ENCODE results near the gene SPOP.

SPOP gene

DNA sequence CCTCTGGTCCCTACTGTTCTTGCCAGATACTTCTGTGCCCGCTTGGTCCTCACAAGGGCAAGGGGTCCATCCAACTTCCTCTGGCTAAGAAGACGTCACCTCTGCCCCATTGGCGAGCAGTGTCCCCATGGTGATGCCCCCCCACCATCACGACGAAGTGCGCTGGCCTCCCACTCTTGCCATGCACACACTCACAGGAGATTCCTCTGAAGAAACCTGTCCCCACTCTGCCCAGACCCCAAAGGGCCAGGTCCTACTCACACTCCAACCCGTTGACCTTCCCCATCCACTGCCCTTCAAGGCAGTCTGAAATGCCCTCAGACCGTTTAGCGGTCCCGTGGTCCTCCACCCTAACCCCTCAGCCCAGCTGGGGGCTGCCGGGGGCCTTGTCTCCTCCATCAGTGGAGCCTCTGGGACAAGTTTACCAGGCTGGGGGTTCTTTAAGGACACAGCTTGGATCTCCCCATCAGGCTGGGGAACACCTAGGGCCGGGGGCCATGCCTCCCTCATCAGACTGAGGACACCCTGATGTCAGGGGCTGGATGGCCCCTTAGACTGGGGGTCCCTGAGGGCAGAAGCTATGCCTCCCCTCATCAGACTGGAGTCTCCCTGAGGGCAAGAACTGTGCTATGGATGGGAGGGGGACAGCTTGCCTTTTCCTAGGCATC is 95.7 kb downstream of the SPOP start:
- TF ChIP-seq, protein P1, sequence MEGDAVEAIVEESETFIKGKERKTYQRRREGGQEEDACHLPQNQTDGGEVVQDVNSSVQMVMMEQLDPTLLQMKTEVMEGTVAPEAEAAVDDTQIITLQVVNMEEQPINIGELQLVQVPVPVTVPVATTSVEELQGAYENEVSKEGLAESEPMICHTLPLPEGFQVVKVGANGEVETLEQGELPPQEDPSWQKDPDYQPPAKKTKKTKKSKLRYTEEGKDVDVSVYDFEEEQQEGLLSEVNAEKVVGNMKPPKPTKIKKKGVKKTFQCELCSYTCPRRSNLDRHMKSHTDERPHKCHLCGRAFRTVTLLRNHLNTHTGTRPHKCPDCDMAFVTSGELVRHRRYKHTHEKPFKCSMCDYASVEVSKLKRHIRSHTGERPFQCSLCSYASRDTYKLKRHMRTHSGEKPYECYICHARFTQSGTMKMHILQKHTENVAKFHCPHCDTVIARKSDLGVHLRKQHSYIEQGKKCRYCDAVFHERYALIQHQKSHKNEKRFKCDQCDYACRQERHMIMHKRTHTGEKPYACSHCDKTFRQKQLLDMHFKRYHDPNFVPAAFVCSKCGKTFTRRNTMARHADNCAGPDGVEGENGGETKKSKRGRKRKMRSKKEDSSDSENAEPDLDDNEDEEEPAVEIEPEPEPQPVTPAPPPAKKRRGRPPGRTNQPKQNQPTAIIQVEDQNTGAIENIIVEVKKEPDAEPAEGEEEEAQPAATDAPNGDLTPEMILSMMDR (IDR thresholded peaks at IDR 0.05), result no peak
- Histone ChIP-seq H3K27me3 (peaks cover 25% of the 10 kb centered on the region), H3K9me3 (no peaks in the 10 kb centered on the region), H3K27ac (no peak overlapping the region), H3K4me1 (ENCODE audit: control insufficient read depth in 1 of 2, insufficient read depth in 1 of 2, low read depth in 1 of 2, low read length in 1 of 2) (no peaks in the 10 kb centered on the region), H3K4me3 (ENCODE audit: low read depth in 1 of 2, low read length in 1 of 2) (no peak overlapping the region), H3K36me3 (no peaks in the 10 kb centered on the region)

DNA sequence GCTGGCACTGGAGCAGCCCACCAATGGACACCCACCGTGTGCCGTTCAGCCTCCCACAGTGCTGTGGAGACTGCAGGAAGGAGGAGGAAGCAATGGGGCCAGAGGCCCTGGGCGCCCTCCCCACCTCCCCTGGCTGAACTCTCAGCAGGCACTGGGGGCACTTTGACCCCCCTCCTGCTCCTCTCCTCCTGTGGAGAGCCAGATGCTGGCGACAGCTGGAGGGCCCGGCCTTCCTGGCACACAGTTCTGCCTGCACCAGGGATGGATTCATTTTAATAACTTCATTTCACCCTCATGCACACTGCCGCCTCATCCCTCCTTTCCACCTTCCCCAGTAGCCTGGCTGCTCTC is 96.3 kb downstream of the SPOP start:
- TF ChIP-seq, protein P1 (IDR thresholded peaks at IDR 0.05), result no peak
- Histone ChIP-seq H3K27ac (no peak overlapping the region), H3K4me1 (ENCODE audit: control insufficient read depth in 1 of 2, insufficient read depth in 1 of 2, low read depth in 1 of 2, low read length in 1 of 2) (peaks cover 0 to 3% of the 10 kb centered on the region in 2 experiments), H3K9me3 (no peaks in the 10 kb centered on the region), H3K27me3 (peaks cover 31% of the 10 kb centered on the region), H3K36me3 (no peaks in the 10 kb centered on the region), H3K4me3 (ENCODE audit: low read depth in 1 of 2, low read length in 1 of 2) (no peak overlapping the region)

DNA sequence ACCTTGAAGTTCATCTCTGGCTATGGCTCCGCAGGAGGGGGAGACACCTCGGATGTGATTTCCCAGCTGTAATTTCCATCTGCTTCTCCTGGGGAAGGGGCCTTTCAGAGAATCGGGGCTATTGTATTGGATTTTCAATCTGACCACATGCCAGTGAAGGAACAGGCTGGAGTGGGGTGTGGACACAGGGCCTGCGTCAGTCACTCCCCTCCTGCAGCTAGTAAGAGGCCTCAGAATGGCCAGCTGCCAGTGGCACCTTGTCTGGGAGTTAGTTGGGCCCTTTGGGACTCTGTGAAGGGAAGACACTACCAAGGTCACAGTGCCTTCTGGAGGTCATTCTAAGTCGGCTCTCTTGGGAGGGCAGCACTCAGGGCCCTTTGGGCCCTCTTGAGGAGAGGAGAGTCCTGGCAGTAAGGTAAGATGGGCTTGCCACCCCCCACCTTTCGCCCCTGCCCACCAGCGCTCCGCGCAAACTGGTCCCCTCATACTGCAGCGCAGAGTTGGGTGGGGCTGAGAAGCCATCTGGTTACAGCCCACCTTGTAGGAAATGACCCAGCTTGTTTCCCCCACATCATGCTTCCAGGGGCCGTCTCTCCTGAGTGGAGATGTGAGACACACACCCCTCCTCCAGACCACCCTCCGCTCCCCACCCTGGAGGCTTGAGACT is 96.8 kb downstream of the SPOP start:
- no peaks in the 10 kb centered on the region for H3K9me3 ChIP-seq
- peaks cover 5 to 8% of the 10 kb centered on the region in 2 experiments for H3K4me1 ChIP-seq (ENCODE audit: control insufficient read depth in 1 of 2, insufficient read depth in 1 of 2, low read depth in 1 of 2, low read length in 1 of 2)
- TF ChIP-seq, protein P1 (IDR thresholded peaks at IDR 0.05), result no peak
- no peaks in the 10 kb centered on the region for H3K36me3 ChIP-seq
- H3K4me3 ChIP-seq (ENCODE audit: low read depth in 1 of 2, low read length in 1 of 2), result no peak overlapping the region
- H3K27ac ChIP-seq, result no peak overlapping the region
- peaks cover 36% of the 10 kb centered on the region for H3K27me3 ChIP-seq

DNA sequence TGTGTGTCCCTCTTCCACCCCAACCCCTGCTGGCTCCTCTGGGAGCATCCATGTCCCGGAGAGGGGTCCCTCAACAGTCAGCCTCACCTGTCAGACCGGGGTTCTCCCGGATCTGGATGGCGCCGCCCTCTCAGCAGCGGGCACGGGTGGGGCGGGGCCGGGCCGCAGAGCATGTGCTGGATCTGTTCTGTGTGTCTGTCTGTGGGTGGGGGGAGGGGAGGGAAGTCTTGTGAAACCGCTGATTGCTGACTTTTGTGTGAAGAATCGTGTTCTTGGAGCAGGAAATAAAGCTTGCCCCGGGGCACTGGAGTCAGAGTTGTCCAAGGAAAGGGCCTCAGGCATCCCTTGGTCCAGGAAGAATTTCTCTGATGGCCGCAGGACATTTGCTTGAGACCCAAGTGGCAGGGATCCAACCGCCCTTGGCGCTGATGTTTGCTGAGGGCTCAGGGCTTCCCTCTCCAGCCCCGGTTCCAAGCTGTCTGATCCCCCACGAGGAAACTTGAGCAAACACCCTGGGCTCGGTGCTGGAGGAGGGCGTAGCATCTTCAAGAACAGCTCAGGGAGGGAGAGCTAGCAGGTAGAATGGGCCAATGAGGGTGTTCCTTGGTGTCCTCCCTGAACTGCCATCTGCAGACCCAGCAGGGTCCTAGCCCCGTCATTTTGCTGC is 97.7 kb downstream of the SPOP start:
- H3K4me3 ChIP-seq (ENCODE audit: low read depth in 1 of 2, low read length in 1 of 2), result no peak overlapping the region
- H3K36me3 ChIP-seq, result no peaks in the 10 kb centered on the region
- no peak overlapping the region for H3K27ac ChIP-seq
- TF ChIP-seq, protein P1 (IDR thresholded peaks at IDR 0.05), result no peak
- peaks cover 45% of the 10 kb centered on the region for H3K27me3 ChIP-seq
- H3K9me3 ChIP-seq, result no peaks in the 10 kb centered on the region
- peaks cover 8 to 18% of the 10 kb centered on the region in 2 experiments for H3K4me1 ChIP-seq (ENCODE audit: control insufficient read depth in 1 of 2, insufficient read depth in 1 of 2, low read depth in 1 of 2, low read length in 1 of 2)

DNA sequence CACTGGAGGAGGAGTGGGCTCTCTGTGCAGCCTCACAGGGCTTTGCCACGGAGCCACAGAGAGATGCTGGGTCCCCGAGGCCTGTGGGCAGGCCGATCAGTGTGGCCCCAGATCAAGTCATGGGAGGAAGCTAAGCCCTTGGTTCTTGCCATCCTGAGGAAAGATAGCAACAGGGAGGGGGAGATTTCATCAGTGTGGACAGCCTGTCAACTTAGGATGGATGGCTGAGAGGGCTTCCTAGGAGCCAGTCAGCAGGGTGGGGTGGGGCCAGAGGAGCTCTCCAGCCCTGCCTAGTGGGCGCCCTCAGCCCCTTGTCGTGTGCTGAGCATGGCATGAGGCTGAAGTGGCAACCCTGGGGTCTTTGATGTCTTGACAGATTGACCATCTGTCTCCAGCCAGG is 98.4 kb downstream of the SPOP start:
- Histone ChIP-seq H3K4me3 (ENCODE audit: low read depth in 1 of 2, low read length in 1 of 2) (no peak overlapping the region), H3K27me3 (peaks cover 52% of the 10 kb centered on the region), H3K27ac (no peak overlapping the region), H3K36me3 (no peaks in the 10 kb centered on the region), H3K4me1 (ENCODE audit: control insufficient read depth in 1 of 2, insufficient read depth in 1 of 2, low read depth in 1 of 2, low read length in 1 of 2) (peaks cover 8 to 19% of the 10 kb centered on the region in 2 experiments), H3K9me3 (no peaks in the 10 kb centered on the region)
- TF ChIP-seq, protein P1 (IDR thresholded peaks at IDR 0.05), result no peak

Data from neutrophil (primary cell).